Measurements from ENCODE around the gene HSPA5.
A peak's percentile ranks its signal among the peaks of the same experiment; 100 is the strongest.

GRCh38 chr9:125241000-125241862 is at the start of gene HSPA5:
- TF ChIP-seq CTCF (IDR thresholded peaks at IDR 0.05) (peak; percentile 37), EZH2 (IDR thresholded peaks at IDR 0.05) (no peak), EZH2phosphoT487 (IDR thresholded peaks at IDR 0.05) (no peak)

Data from neural progenitor cell (in vitro differentiated cells).